ENCODE results near the gene TFPT. TPM values are rescaled to one million over a fixed set of nuclear protein-coding genes. Genes with fewer than 3 reads are reported as not detected.
"Not testable (repeated sequence)": the region's sequence is repeated elsewhere in the genome, so short reads cannot be mapped to it uniquely, and the experiment has no call there.

TFPT gene
- total and polyA plus RNA-seq, 2 donors (not counting 1 experiment from before 2014, with no cell fraction given): 9.0 to 19.2 TPM

DNA sequence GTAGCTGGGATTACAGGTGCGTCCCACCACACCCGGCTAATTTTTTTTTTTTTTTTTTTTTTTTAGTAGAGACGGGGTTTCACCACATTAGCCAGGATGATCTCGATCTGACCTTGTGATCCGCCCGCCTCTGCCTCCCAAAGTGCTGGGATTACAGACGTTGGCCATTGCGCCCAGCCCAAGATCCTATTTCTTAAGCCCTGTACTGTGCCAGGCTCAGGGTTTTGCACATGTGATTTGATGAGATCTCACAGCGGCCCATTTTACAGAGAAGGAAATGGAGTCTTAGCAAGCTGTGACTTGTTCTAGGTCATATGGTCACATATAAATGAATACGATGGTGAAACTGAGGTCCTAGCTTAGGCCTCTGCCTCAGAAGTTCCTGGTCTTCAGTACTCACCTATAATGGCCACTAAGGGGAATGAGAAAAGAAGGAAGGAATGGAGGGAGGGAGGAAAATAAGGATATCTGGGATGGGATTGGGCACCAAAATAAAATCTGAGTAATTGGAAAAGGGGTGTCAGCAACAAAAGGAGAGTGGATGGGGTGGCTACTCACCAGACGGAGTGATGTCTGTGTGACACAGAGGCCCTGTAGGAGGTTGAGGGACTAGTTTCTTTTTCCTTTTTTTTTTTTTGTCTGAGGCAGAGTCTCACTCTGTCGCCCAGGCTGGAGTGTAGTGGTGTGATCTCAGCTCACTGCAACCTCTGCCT is 16.1 kb downstream of the TFPT start:
- no peaks in the 10 kb centered on the region for H3K36me3 ChIP-seq (ENCODE audit: control insufficient read depth, insufficient read depth, low read length)
- TF ChIP-seq CTCF (conservative IDR thresholded peaks at IDR 0.05 in 1 of 2, IDR thresholded peaks at IDR 0.05 in 1 of 2; ENCODE audit: low read depth in 1 of 2, low read length in 2 of 2): no peak
- no peak for TF ChIP-seq EZH2 (IDR thresholded peaks at IDR 0.05; ENCODE audit: low read length, missing control alignments)
- no peak overlapping the region for H2AFZ ChIP-seq (ENCODE audit: low read length)
- H3K79me2 ChIP-seq (ENCODE audit: control insufficient read depth, insufficient read depth, low read length): peaks cover 10% of the 10 kb centered on the region
- H3K27me3 ChIP-seq (ENCODE audit: control insufficient read depth, insufficient read depth, low read length): no peaks in the 10 kb centered on the region
- H3K4me1 ChIP-seq (ENCODE audit: control insufficient read depth, extremely low read depth, insufficient read depth, low read length): peaks cover 2% of the 10 kb centered on the region
- H4K20me1 ChIP-seq (ENCODE audit: control insufficient read depth, extremely low read depth, insufficient read depth, low read length): no peaks in the 10 kb centered on the region
- no peak overlapping the region for H3K9ac ChIP-seq (ENCODE audit: insufficient read depth, low read length)
- H3K4me3 ChIP-seq (replicated peaks in 1 of 4; ENCODE audit: control extremely low read depth in 1 of 4, insufficient read depth in 1 of 4, low read depth in 3 of 4, low read length in 4 of 4): no peak overlapping the region
- no peaks in the 10 kb centered on the region for H3K9me3 ChIP-seq (ENCODE audit: control insufficient read depth, insufficient read depth, low read depth, low read length)
- H3K4me2 ChIP-seq (ENCODE audit: extremely low read depth, insufficient read depth, low read length): no peak overlapping the region
- DNase-seq (ENCODE audit: low read depth in 2 of 2): no peak
- no peak overlapping the region for H3K27ac ChIP-seq (ENCODE audit: insufficient read depth, low read length)

DNA sequence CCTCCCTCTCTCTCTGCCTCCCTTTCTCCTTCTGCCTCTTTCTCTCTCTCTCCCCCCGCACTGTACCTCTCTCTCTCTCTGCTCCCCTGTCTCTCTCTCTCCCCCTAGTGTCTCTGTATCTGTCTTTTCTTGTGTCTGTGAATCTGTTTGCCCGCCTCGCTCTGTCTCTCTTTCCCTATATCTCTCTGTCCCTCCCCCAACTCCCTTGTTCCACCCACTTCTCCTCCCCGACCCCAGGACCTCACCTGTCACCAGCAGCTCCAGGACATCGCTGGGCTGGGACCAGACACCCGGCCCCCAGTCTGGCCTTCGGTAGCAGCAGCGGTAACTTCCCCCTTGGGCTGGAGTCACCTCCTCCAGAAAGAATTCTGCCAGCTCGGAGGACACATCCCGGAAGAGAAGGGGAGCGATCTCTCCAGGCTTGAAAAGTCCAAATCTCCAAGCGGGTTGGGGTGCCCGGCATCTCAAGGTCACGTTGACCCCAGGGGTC is 18.8 kb downstream of the TFPT start:
- peak overlapping the region; percentile 54 for H3K4me2 ChIP-seq (ENCODE audit: extremely low read depth, insufficient read depth, low read length)

GRCh38 chr19:54095859-54096616 is 19.4 kb downstream of the TFPT start:
- H3K27me3 ChIP-seq (ENCODE audit: control insufficient read depth, insufficient read depth, low read length); H3K36me3 ChIP-seq (ENCODE audit: control insufficient read depth, insufficient read depth, low read length); H3K27ac ChIP-seq (ENCODE audit: insufficient read depth, low read length); H3K9me3 ChIP-seq (ENCODE audit: control insufficient read depth, insufficient read depth, low read depth, low read length); H3K79me2 ChIP-seq (ENCODE audit: control insufficient read depth, insufficient read depth, low read length); H3K9ac ChIP-seq (ENCODE audit: insufficient read depth, low read length); H3K4me1 ChIP-seq (ENCODE audit: control insufficient read depth, extremely low read depth, insufficient read depth, low read length); H4K20me1 ChIP-seq (ENCODE audit: control insufficient read depth, extremely low read depth, insufficient read depth, low read length): not testable (repeated sequence)
- H3K4me3 ChIP-seq (replicated peaks in 1 of 4; ENCODE audit: control extremely low read depth in 1 of 4, insufficient read depth in 1 of 4, low read depth in 3 of 4, low read length in 4 of 4): peak overlapping the region in 2 of 4 experiments; percentile 17 to 51
- DNase-seq (ENCODE audit: low read depth in 2 of 2): peak; percentile 43 to 65
- peak overlapping the region; percentile 57 for H2AFZ ChIP-seq (ENCODE audit: low read length)
- H3K4me2 ChIP-seq (ENCODE audit: extremely low read depth, insufficient read depth, low read length): peak overlapping the region; percentile 68

More for the DNA sequence above, 18.8 kb downstream of the TFPT start:
- peak; percentile 41 to 45 for DNase-seq (ENCODE audit: low read depth in 2 of 2)
- Histone ChIP-seq H3K4me3 (replicated peaks in 1 of 4; ENCODE audit: control extremely low read depth in 1 of 4, insufficient read depth in 1 of 4, low read depth in 3 of 4, low read length in 4 of 4) (peak overlapping the region in 2 of 4 experiments; percentile 9 to 51), H2AFZ (ENCODE audit: low read length) (peak overlapping the region; percentile 50), H3K27me3 (ENCODE audit: control insufficient read depth, insufficient read depth, low read length) (no peaks in the 10 kb centered on the region), H3K9me3 (ENCODE audit: control insufficient read depth, insufficient read depth, low read depth, low read length) (no peaks in the 10 kb centered on the region), H3K27ac (ENCODE audit: insufficient read depth, low read length) (no peak overlapping the region), H4K20me1 (ENCODE audit: control insufficient read depth, extremely low read depth, insufficient read depth, low read length) (no peaks in the 10 kb centered on the region), H3K79me2 (ENCODE audit: control insufficient read depth, insufficient read depth, low read length) (no peaks in the 10 kb centered on the region), H3K9ac (ENCODE audit: insufficient read depth, low read length) (no peak overlapping the region), H3K36me3 (ENCODE audit: control insufficient read depth, insufficient read depth, low read length) (no peaks in the 10 kb centered on the region), H3K4me1 (ENCODE audit: control insufficient read depth, extremely low read depth, insufficient read depth, low read length) (peaks cover 2% of the 10 kb centered on the region)
- TF ChIP-seq EZH2 (IDR thresholded peaks at IDR 0.05; ENCODE audit: low read length, missing control alignments): no peak
- peak; percentile 34 to 45 for TF ChIP-seq CTCF (conservative IDR thresholded peaks at IDR 0.05 in 1 of 2, IDR thresholded peaks at IDR 0.05 in 1 of 2; ENCODE audit: low read depth in 1 of 2, low read length in 2 of 2)
